Fibroblast of mammary gland (primary cell): Measurements from ENCODE around the gene AARS2.

ENCODE experiments used
- DNase-seq: peaks from one replicate; pipeline ENCODE4 v3.0.0-alpha.2; 2010; ENCODE audit warnings: low read depth
- H3K4me3 ChIP-seq: 2 replicates; pipeline ENCODE4 v1.5.1; 2011; ENCODE audit warnings: low read depth, mild to moderate bottlenecking, low read length, moderate library complexity; ENCODE audit not compliant: control insufficient read depth
- CTCF ChIP-seq: conservative IDR thresholded peaks from 2 replicates; pipeline ENCODE4 v1.5.1; 2011; ENCODE audit warnings: low read depth, low read length, inconsistent platforms; ENCODE audit not compliant: control insufficient read depth, insufficient read depth

AARS2 gene

GRCh38 chr6:44309092-44309491 lies 4.1 kb downstream of the AARS2 start:
- DNase-seq = peak; percentile 90
- no peak for TF ChIP-seq CTCF
- H3K4me3 ChIP-seq = no peak overlapping the region

- H3K4me3 ChIP-seq = no peak overlapping the region
- no peak for TF ChIP-seq CTCF
- no peak for DNase-seq
Observed at GRCh38 chr6:44307217-44307616, 5.9 kb downstream of the AARS2 start.

GRCh38 chr6:44306710-44307109 lies 6.4 kb downstream of the AARS2 start:
- no peak overlapping the region for H3K4me3 ChIP-seq
- no peak for TF ChIP-seq CTCF
- no peak for DNase-seq

- TF ChIP-seq CTCF = no peak
- H3K4me3 ChIP-seq = no peak overlapping the region
- no peak for DNase-seq
Observed at GRCh38 chr6:44305200-44305725, 7.9 kb downstream of the AARS2 start.

- peak; percentile 55 for DNase-seq
- H3K4me3 ChIP-seq = no peak overlapping the region
- peak; percentile 74 for TF ChIP-seq CTCF
Observed at GRCh38 chr6:44304282-44305199, 8.6 kb downstream of the AARS2 start.

- no peak for TF ChIP-seq CTCF
- H3K4me3 ChIP-seq = no peak overlapping the region
- DNase-seq = no peak
Observed at GRCh38 chr6:44303842-44304241, 9.3 kb downstream of the AARS2 start.
